Astrocyte of the cerebellum (primary cell): ENCODE measurements around the gene SPECC1.
"Not testable (repeated sequence)": the region's sequence is repeated elsewhere in the genome, so short reads cannot be mapped to it uniquely, and the experiment has no call there.

Experiments
- DNase-seq: peaks from one replicate; pipeline ENCODE4 v3.0.0-alpha.2; 2011; ENCODE audit warnings: low read depth
- H3K4me3 ChIP-seq: 2 replicates; pipeline ENCODE4 v1.5.1; 2011; ENCODE audit warnings: mild to moderate bottlenecking, low read depth, low read length, moderate library complexity
- in situ Hi-C: cut with HindIII; loops from 2 replicates; pipeline ENCODE4 v1.10.0; 2017; ENCODE audit warnings: low sequenced_read_pairs
- TF ChIP-seq, protein P1 (sequence below): IDR thresholded peaks from 2 replicates; pipeline ENCODE4 v1.5.1; 2012; ENCODE audit warnings: low read length, low read depth, moderate library complexity, mild to moderate bottlenecking; ENCODE audit errors: missing control alignments

The SPECC1 gene

DNA sequence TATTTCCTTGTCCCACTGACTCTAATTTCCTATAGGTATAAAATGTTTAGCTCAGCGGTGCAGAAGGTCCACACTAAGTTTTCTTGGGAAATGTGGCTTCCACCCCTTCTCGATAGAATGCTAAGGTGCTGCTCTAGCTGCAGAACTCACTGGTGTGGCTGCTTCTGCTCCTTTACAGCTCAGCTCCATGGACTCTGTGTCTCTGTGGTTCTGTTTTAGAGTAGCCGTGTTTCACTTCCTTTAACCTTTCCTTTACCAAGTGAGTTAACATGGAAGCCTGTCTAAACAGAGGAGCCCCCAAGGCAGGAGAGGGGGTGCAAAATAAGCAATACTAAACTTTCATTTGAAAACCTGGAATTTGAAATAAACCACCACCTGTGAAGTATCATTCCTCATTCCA, 65.3 kb downstream of the SPECC1 start:
- H3K4me3 ChIP-seq = no peak overlapping the region
- TF ChIP-seq, protein P1, sequence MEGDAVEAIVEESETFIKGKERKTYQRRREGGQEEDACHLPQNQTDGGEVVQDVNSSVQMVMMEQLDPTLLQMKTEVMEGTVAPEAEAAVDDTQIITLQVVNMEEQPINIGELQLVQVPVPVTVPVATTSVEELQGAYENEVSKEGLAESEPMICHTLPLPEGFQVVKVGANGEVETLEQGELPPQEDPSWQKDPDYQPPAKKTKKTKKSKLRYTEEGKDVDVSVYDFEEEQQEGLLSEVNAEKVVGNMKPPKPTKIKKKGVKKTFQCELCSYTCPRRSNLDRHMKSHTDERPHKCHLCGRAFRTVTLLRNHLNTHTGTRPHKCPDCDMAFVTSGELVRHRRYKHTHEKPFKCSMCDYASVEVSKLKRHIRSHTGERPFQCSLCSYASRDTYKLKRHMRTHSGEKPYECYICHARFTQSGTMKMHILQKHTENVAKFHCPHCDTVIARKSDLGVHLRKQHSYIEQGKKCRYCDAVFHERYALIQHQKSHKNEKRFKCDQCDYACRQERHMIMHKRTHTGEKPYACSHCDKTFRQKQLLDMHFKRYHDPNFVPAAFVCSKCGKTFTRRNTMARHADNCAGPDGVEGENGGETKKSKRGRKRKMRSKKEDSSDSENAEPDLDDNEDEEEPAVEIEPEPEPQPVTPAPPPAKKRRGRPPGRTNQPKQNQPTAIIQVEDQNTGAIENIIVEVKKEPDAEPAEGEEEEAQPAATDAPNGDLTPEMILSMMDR = no peak
- in situ Hi-C loops = no loop called here
- DNase-seq = no peak

DNA sequence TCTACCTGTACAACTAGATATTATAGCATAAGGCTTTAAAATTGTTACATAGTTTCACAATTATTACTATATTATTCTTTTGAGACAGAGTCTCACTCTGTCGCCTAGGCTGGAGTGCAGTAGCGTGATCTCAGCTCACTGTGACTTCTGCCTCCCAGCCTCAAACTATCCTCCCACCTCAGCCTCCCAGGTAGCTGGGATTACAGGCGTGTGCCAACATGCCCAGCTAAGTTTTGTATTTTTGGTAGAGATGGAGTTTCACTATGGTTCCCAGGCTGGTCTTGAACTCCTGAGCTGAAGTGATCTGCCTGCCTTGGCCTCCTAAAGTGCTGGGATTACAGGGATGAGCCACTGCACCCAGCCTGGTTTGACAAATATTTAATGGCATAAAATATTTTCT, 67.0 kb downstream of the SPECC1 start:
- H3K4me3 ChIP-seq, DNase-seq, in situ Hi-C loops: not testable (repeated sequence)

DNA sequence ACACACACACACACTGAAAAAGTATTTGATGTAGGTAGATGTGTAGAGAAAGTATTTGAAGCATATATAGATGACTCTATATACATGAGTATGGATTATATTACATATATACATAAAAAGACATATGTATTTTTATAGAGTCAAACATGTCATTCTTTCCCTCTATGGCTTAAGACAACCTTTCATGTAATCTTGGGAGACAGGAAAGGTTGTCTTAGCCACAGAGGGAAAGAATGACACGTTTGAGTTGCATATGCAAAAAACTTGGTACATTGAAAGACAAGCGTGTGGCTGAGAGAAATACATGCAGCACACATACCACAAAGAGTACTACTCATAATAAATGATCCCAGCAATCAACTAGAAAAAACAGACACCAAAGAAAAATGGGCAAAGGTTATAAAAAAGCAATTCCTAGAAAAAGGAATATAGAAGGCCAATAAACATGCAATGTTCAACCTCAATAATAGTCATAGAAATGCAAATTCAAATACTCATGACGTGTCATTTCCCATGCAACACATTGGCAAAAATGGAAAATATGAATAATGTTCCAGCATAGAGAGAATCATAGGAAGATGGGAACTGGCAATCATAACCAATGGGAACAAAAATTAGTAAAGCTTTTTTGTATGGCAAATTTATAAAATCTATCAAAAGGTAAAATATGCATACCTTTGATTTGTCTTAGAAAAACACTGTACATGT, 69.0 kb downstream of the SPECC1 start:
- no peak overlapping the region for H3K4me3 ChIP-seq
- TF ChIP-seq, protein P1 = no peak

DNA sequence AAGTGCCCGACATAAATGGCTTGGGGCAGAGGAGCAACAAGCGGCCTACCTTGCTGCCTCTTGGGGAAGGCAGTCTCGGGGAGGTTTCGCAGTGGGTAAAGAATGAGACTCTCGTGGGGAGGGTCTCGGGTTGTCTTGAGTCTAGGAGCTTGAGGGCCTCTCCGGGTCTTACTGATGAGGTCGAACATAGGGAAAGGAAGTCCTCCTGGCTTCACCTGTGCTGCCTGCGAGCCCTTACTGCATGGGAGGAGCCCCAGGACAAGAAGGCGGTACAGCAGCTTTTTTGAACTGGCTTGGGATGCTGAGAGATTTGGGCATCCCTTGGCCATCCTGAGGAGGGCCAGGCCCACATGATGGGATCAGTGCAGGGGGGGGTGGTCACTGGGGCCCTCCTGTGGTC, 71.4 kb downstream of the SPECC1 start:
- in situ Hi-C loops = no loop called here
- TF ChIP-seq, protein P1 = no peak

More for the DNA sequence above, 69.0 kb downstream of the SPECC1 start:
- no peak for DNase-seq
- in situ Hi-C loops = no loop called here

DNA sequence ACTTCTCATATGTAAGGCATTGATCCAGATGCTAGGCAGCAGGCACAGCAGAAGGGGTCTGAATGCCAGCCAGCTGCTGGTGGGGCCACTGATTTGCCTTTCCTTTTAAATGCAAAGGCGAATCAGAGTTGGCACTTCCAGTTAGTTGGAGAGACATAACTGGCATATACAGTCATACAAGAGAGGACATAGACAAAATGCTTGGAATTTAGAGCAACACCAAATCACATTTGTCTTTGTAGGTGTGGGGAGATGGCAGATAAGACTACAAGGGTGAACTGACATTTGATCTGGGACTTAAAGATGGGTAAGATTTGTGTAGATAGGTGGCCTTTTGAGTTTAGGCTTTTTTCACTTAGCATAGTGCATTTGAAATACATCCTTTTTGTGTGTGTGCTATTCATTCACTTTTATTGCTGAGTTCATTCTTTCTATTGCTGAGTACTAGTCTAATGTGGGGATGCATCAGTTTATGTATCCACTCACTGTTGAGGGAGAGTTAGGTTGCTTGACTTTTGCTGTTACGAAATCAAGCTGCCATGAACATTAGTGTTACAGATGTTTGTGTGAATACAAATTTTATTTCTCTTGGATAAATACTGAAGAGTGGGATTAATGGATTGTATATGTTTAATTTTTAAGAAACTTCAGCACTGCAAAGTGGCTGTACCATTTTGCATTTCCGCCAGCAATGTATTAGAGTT, 74.1 kb downstream of the SPECC1 start:
- DNase-seq = no peak
- in situ Hi-C loops = no loop called here
- TF ChIP-seq, protein P1 = no peak
- H3K4me3 ChIP-seq = no peak overlapping the region

More for the DNA sequence above, 71.4 kb downstream of the SPECC1 start:
- DNase-seq = no peak
- H3K4me3 ChIP-seq = no peak overlapping the region

DNA sequence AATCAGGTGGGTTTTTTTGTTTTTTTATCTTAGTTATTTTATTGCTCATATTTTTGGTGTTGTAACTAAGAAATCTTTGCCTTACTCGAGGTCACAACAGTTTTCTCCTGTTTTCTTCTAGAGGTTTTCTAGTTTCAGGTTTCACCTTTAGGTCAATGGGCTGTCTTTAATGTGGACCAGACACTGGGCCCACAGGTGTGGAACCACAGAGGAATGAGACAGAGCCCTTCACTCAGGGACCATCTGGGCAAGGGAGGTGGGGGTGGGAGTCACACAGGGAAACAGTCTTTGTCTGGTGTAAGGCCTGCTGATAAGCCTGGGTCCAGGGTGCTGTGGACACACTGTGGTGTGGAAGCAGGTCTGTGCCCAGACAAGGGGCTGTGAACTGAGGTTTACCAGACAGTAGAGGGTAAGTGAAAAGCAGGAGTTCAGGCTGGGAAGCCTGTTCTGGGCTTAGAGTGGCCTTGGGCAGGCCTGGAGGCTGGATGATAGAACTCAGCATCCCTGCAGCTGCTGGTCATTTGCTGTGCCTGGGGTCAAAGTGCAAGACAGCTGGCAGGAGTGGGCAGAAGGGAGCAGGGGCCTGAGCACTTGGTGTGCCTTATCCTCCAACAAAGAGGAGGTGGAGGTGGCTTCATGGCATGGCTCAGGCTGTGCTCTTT, 75.6 kb downstream of the SPECC1 start:
- no peak overlapping the region for H3K4me3 ChIP-seq
- no peak for DNase-seq
- TF ChIP-seq, protein P1 = no peak
- in situ Hi-C loops = no loop called here
